ENCODE data around the gene COX19.

Gene COX19

GRCh38 chr7:922334-923107, 52.8 kb downstream of the COX19 start:
- DNase-seq = peak; percentile 46

GRCh38 chr7:921581-922333, 53.6 kb downstream of the COX19 start:
- no peak for DNase-seq

DNA sequence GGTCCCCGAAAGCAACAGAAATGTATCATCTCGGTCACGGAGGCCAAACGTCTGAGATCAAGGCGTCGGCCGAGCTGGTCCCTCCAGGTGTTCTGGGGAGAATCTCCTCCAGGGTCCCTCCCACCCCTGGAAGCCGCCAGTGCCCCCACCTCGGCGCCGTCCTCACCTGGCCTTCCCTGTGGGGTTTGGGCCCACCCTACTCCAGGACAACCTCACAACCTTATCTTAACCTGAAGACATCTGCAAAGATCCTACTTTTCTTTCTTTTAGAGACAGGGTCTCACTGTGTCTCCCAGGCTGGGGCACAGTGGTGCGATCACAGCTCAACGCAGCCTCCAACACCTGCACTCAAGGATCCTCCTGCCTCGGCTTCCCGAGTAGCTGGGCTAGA, 54.3 kb downstream of the COX19 start:
- no peak for DNase-seq

- no peak for DNase-seq
These were observed 54.8 kb downstream of the COX19 start for GRCh38 chr7:920351-921070.

GRCh38 chr7:919924-920341, 55.4 kb downstream of the COX19 start:
- DNase-seq = no peak

GRCh38 chr7:919114-919442, 56.3 kb downstream of the COX19 start:
- no peak for DNase-seq

GRCh38 chr7:918441-919113, 56.8 kb downstream of the COX19 start:
- no peak for DNase-seq

DNA sequence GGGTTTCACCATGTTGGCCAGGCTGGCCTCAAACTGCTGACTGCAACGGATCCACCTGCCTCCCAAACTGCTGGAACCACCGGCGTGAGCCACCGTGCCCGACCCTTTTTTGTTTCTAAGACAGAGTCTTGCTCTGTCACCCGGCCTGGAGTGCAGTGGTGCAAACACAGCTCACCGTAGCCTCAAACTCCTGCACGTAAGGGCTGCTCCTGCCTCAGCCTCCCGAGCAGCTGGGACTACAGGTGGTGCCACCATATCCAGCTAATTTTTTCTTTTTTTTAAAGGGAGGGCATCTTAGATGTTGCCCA, 57.3 kb downstream of the COX19 start:
- DNase-seq = no peak

DNA sequence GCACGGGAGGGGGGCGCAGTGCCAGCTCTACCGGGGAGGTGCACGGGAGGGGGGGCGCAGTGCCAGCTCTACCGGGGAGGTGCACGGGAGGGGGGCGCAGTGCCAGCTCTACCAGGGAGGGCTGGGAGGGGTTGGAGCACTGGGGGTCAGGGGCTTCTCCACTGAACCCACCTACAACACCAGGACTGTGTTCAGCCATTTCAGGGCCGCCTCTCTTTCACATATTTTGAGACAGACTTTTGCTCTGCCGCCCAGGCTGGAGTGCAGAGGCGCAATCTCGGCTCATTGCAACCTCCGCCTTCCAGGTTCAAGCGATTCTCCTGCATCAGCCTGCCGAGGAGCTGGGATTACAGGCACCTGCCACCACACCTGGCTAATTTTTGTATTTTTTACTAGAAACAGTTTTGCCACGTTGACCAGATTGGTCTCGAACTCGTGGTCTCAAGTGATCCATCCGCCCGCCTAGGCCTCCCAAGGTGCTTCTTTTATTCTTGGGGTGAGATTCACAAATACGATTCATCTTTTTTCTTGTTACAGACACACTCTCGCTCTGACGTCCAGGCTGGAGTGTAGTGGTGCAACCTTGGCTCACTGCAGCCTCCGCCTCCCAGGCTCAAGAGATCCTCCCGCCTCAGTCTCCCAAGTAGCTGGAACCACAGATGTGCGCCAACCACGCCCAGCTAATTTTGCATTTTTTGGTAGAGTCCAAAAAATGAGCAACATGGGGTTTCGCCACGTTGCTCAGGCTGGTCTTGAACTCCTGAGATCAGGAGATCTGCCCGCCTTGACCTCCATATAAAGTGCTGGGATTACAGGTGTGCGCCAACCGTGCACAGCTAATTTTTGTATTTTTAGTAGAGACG, 57.9 kb downstream of the COX19 start:
- no peak for DNase-seq

DNA sequence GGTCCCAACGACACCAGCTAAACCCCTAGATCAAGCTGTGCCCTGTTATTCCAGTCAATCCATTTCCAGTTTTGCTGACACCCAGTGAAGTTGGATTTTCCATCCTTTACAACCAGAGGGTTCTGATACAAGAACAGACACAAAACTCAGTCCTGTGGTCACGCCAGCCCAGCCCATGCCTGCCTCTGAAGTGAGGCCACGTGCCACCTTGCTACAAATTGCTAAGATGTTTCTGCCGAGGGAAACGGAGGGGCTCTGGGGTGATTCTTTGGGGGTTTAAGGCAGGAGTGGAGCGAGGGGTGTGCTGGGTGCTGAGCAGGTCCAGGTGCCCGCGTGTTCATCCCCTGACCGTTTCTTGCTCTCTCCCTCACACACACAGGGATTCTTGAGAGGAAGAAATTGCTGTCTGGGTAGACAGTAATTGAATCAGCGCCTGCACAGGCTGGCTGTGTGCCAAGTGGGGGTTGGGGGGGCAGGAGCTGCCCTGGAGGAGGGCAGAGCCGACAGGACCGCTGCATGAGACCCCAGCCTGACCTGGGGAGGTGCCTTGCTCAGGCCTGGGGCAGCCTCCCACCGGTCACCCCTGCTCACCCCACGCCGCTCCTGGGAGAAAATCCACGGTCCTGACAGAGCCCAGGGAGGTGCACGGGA, 58.9 kb downstream of the COX19 start:
- DNase-seq = no peak

All from CD4-positive, alpha-beta T cell treated with Interferon gamma for 1 hour (primary cell).